Measurements from ENCODE around the gene ZCCHC24. TPM values are rescaled to one million over a fixed set of nuclear protein-coding genes. Genes with fewer than 3 reads are reported as not detected.
A peak's percentile ranks its signal among the peaks of the same experiment; 100 is the strongest.

The ZCCHC24 gene
- total and polyA plus RNA-seq, 2 donors from 2014 or later = 8.4 to 21.3 TPM

- Histone ChIP-seq H3K27ac (ENCODE audit: low read depth in 2 of 2, low read length in 2 of 2) (no peak overlapping the region), H3K9me3 (ENCODE audit: control insufficient read depth in 2 of 3, insufficient read depth in 1 of 3, low read length in 3 of 3) (no peaks in the 10 kb centered on the region), H3K4me3 (ENCODE audit: low read length in 3 of 3) (no peak overlapping the region), H3K27me3 (ENCODE audit: control insufficient read depth, insufficient read depth, low read length) (no peaks in the 10 kb centered on the region), H3K36me3 (ENCODE audit: control insufficient read depth in 2 of 3, insufficient read depth in 3 of 3, low read length in 3 of 3) (peaks cover 0 to 3% (median 0%) of the 10 kb centered on the region in 3 donors), H3K4me1 (ENCODE audit: control insufficient read depth in 2 of 3, insufficient read depth in 2 of 3, low read depth in 1 of 3, low read length in 3 of 3) (peaks cover 0 to 16% (median 12%) of the 10 kb centered on the region in 3 donors), H3K9ac (ENCODE audit: low read length in 3 of 3) (no peak overlapping the region)
- FAIRE-seq = no peak
- no peak for TF ChIP-seq CTCF (IDR thresholded peaks at IDR 0.05; ENCODE audit: borderline replicate concordance, extremely low read depth, insufficient read depth)
- DNase-seq = peak in 2 of 5 donors; percentile 11 to 17
- intact Hi-C loops (cut with DNase I) = no loop called here
These were observed 50.8 kb downstream of the ZCCHC24 start for GRCh38 chr10:79394664-79395063.

GRCh38 chr10:79393924-79394610 is 51.4 kb downstream of the ZCCHC24 start:
- Histone ChIP-seq H3K9me3 (ENCODE audit: control insufficient read depth in 2 of 3, insufficient read depth in 1 of 3, low read length in 3 of 3) (no peaks in the 10 kb centered on the region), H3K9ac (ENCODE audit: low read length in 3 of 3) (no peak overlapping the region), H3K27ac (ENCODE audit: low read depth in 2 of 2, low read length in 2 of 2) (no peak overlapping the region), H3K4me1 (ENCODE audit: control insufficient read depth in 2 of 3, insufficient read depth in 2 of 3, low read depth in 1 of 3, low read length in 3 of 3) (peaks cover 0 to 12% (median 9%) of the 10 kb centered on the region in 3 donors), H3K36me3 (ENCODE audit: control insufficient read depth in 2 of 3, insufficient read depth in 3 of 3, low read length in 3 of 3) (peaks cover 0 to 3% (median 0%) of the 10 kb centered on the region in 3 donors), H3K4me3 (ENCODE audit: low read length in 3 of 3) (no peak overlapping the region), H3K27me3 (ENCODE audit: control insufficient read depth, insufficient read depth, low read length) (no peaks in the 10 kb centered on the region)
- intact Hi-C loops (cut with DNase I) = no loop called here
- TF ChIP-seq CTCF (IDR thresholded peaks at IDR 0.05; ENCODE audit: borderline replicate concordance, extremely low read depth, insufficient read depth) = no peak
- FAIRE-seq (no peak), DNase-seq (peak in 2 of 5 donors; percentile 34 to 50)

DNA sequence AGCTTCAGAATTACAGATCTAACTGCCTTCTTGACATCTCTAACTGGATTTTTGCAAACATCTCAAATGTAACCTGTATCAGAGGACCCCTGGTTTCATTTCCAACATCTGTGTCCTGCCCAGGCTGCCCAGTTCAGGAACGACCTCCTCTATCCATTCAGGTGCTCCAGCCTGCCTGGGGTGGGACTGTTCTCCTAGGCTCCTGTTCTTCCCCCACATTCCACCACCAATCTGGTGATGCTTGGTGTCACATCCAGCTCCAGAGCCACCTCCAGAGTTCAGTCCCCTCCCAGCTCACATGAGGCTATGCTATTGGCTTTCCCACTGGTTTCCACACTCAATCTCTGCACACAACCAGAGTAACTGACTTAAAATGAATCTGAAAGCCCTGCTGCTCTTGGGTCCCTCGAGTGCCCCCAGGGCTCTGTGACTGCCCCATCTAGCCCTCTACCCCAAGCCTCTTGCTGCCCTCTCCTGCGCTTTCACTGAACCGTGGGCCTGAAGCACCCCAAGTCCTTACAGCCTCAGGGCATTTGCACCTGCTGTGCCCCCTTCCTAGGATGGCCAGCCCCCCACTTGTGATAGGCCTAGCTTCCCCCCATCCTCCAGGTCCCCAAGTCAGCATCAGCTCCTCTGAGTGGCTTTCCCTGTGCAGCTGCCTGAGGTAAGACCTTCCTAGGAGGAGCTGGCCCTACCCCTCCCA is 52.1 kb downstream of the ZCCHC24 start:
- no peak for TF ChIP-seq CTCF (IDR thresholded peaks at IDR 0.05; ENCODE audit: borderline replicate concordance, extremely low read depth, insufficient read depth)
- FAIRE-seq = no peak
- intact Hi-C loops (cut with DNase I) = no loop called here

More for the DNA sequence above, 52.1 kb downstream of the ZCCHC24 start:
- peaks cover 0 to 3% (median 0%) of the 10 kb centered on the region in 3 donors for H3K36me3 ChIP-seq (ENCODE audit: control insufficient read depth in 2 of 3, insufficient read depth in 3 of 3, low read length in 3 of 3)
- no peak overlapping the region for H3K9ac ChIP-seq (ENCODE audit: low read length in 3 of 3)
- no peak overlapping the region for H3K27ac ChIP-seq (ENCODE audit: low read depth in 2 of 2, low read length in 2 of 2)
- no peaks in the 10 kb centered on the region for H3K27me3 ChIP-seq (ENCODE audit: control insufficient read depth, insufficient read depth, low read length)
- no peaks in the 10 kb centered on the region for H3K9me3 ChIP-seq (ENCODE audit: control insufficient read depth in 2 of 3, insufficient read depth in 1 of 3, low read length in 3 of 3)
- DNase-seq = peak in 2 of 5 donors; percentile 20 to 63
- H3K4me3 ChIP-seq (ENCODE audit: low read length in 3 of 3) = no peak overlapping the region
- peaks cover 0 to 6% (median 6%) of the 10 kb centered on the region in 3 donors for H3K4me1 ChIP-seq (ENCODE audit: control insufficient read depth in 2 of 3, insufficient read depth in 2 of 3, low read depth in 1 of 3, low read length in 3 of 3)

Data from kidney (tissue), 14 donors.